Measurements from ENCODE around the gene SLC10A7. TPM values are rescaled to one million over a fixed set of nuclear protein-coding genes. Genes with fewer than 3 reads are reported as not detected.

Gene SLC10A7
- total and polyA plus RNA-seq, 9 donors: 4.0 to 12.4 (median 9.7) TPM

GRCh38 chr4:146257511-146257910, 264.2 kb downstream of the SLC10A7 start:
- WGBS, 3 donors: 96 to 100% (median 97%) methylated on average over 1 of the region's 1 CpG
- intact Hi-C loops (cut with DNase I): no loop called here
- H3K9me3 ChIP-seq: no peaks in the 10 kb centered on the region
- H3K4me1 ChIP-seq (ENCODE audit: insufficient read depth): no peaks in the 10 kb centered on the region
- no peak for TF ChIP-seq EP300 (IDR thresholded peaks at IDR 0.05)
- no peak for TF ChIP-seq CTCF (IDR thresholded peaks at IDR 0.05)
- no peak for TF ChIP-seq POLR2A (IDR thresholded peaks at IDR 0.05)
- H3K4me3 ChIP-seq: no peak overlapping the region
- no peaks in the 10 kb centered on the region for H3K27me3 ChIP-seq
- DNase-seq: no peak
- no peak overlapping the region for H3K27ac ChIP-seq
- no peaks in the 10 kb centered on the region for H3K36me3 ChIP-seq

DNA sequence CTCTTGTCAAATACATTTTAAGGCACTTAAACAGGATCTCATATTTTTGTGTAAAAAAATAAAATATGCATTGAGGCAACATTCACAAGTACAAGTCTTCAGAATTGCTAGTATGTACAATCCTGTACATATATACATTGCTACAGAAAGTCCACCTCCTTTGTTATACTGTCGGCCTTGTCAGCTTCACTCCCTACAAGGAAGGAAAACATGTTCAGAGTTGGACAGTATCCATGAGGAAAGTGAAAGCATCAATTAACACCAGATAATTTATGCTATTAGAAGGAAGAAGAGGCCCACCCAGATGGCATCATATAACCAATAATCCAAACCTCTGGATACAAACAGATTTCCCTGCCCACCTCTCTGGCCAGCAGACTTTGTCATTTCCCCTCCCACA, 265.4 kb downstream of the SLC10A7 start:
- DNase-seq: no peak
- Histone ChIP-seq H3K9me3 (no peaks in the 10 kb centered on the region), H3K27me3 (no peaks in the 10 kb centered on the region), H3K27ac (no peak overlapping the region), H3K4me3 (no peak overlapping the region), H3K36me3 (no peaks in the 10 kb centered on the region), H3K4me1 (ENCODE audit: insufficient read depth) (no peaks in the 10 kb centered on the region)
- 39 to 52% (median 47%) methylated on average over 1 of the region's 1 CpG for WGBS, 3 donors
- intact Hi-C loops (cut with DNase I): no loop called here
- TF ChIP-seq POLR2A (IDR thresholded peaks at IDR 0.05) (no peak), EP300 (IDR thresholded peaks at IDR 0.05) (no peak), CTCF (IDR thresholded peaks at IDR 0.05) (no peak)

DNA sequence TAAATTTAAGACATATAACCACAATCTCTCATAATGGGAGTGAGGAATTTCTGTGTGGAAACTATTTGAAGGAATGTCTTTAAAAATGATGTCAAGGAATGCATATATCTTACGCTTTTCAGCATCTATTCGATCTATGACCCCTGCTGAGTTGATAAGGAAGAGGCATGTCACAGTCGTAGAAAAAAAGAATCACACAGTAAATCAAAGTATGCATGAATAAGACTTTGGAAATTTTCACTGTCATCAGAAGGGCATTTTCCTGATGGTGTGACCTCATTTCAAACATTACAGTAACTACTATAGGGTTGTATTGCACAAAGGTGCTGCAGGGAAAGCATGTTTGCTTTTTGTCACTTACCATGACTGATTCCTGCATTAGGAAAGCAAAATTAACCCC, 265.9 kb downstream of the SLC10A7 start:
- Histone ChIP-seq H3K27me3 (no peaks in the 10 kb centered on the region), H3K36me3 (no peaks in the 10 kb centered on the region), H3K4me3 (no peak overlapping the region), H3K27ac (no peak overlapping the region), H3K4me1 (ENCODE audit: insufficient read depth) (no peaks in the 10 kb centered on the region), H3K9me3 (no peaks in the 10 kb centered on the region)
- DNase-seq: no peak
- WGBS, 3 donors: 46 to 64% (median 58%) methylated on average over 3 of the region's 3 CpGs
- TF ChIP-seq EP300 (IDR thresholded peaks at IDR 0.05): no peak
- TF ChIP-seq CTCF (IDR thresholded peaks at IDR 0.05): no peak
- no peak for TF ChIP-seq POLR2A (IDR thresholded peaks at IDR 0.05)
- intact Hi-C loops (cut with DNase I): no loop called here

- intact Hi-C loops (cut with DNase I): no loop called here
- TF ChIP-seq CTCF (IDR thresholded peaks at IDR 0.05) (no peak), EP300 (IDR thresholded peaks at IDR 0.05) (no peak), POLR2A (IDR thresholded peaks at IDR 0.05) (no peak)
- H3K4me1 ChIP-seq (ENCODE audit: insufficient read depth): no peaks in the 10 kb centered on the region
- H3K36me3 ChIP-seq: no peaks in the 10 kb centered on the region
- H3K9me3 ChIP-seq: no peaks in the 10 kb centered on the region
- H3K4me3 ChIP-seq: no peak overlapping the region
- no peaks in the 10 kb centered on the region for H3K27me3 ChIP-seq
- 47 to 80% (median 64%) methylated on average over 1 of the region's 1 CpG for WGBS, 3 donors
- no peak overlapping the region for H3K27ac ChIP-seq
- DNase-seq: no peak
These were observed 266.3 kb downstream of the SLC10A7 start for GRCh38 chr4:146255463-146255862.

Data from ovary (tissue), 9 donors.